ENCODE measurements around the gene ITGAL.

ITGAL gene

DNA sequence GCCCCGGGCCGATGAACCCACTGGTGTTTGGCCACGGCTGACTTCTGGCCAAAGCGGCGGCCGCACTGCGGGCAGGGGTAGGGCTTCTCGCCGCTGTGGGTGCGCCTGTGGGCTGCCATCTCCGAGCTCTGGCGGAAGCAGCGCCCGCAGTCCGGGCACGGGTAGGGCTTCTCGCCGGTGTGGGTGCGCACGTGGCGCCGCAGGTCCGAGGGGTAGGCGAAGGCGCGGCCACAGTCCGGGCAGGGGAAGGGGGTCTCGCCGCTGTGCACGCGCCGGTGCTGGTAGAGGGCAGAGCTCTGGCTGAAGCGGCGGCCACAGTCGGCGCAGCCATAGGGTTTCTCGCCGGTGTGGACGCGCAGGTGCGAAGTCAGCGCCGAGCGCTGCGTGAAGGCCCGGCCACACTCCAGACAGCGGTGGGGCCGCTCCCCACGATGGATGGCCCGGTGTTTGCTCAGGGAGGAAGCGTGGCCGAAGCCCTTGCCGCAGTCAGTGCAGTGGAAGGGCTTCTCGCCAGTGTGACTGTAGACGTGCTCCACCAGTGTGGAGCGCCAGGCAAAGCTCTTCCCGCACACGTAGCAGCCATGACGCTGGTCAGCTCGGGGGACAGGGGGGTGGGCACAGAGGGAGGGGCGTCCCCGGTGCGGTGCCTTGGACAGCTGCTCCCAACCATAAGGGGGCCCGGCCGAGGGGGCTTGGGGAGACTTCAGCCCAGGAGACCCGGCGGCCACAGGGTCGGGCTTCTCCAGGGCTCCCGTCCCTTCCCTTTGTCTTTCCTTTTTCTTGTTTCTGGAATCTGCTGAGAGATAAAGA, 83.0 kb downstream of the ITGAL start:
- DNase-seq (ENCODE audit: extremely low spot score): no peak
- ChIA-PET POLR2A (interaction anchor here (1.1 to 3.5 kb wide), 4 partner anchors 16 to 53 kb away, joined by 4 to 24 read pairs (median 8); partner anchors contain the start of genes ZNF688 and ZNF747), CTCF (no interaction called here)
- no peak for TF ChIP-seq LEF1 (IDR thresholded peaks at IDR 0.05; ENCODE audit: borderline replicate concordance)
- no peak for TF ChIP-seq FOXK2 (IDR thresholded peaks at IDR 0.05)
- TF ChIP-seq ARNT (IDR thresholded peaks at IDR 0.05): no peak
- no peak for TF ChIP-seq FOXM1 (IDR thresholded peaks at IDR 0.05; ENCODE audit: borderline replicate concordance)
- TF ChIP-seq BHLHE40 (IDR thresholded peaks at IDR 0.05; ENCODE audit: borderline replicate concordance): no peak
- TF ChIP-seq ZNF384 (IDR thresholded peaks at IDR 0.05): no peak

GRCh38 chr16:30556125-30556473, 83.6 kb downstream of the ITGAL start:
- TF ChIP-seq LEF1 (IDR thresholded peaks at IDR 0.05; ENCODE audit: borderline replicate concordance): no peak
- no peak for TF ChIP-seq FOXM1 (IDR thresholded peaks at IDR 0.05; ENCODE audit: borderline replicate concordance)
- TF ChIP-seq, protein P1, sequence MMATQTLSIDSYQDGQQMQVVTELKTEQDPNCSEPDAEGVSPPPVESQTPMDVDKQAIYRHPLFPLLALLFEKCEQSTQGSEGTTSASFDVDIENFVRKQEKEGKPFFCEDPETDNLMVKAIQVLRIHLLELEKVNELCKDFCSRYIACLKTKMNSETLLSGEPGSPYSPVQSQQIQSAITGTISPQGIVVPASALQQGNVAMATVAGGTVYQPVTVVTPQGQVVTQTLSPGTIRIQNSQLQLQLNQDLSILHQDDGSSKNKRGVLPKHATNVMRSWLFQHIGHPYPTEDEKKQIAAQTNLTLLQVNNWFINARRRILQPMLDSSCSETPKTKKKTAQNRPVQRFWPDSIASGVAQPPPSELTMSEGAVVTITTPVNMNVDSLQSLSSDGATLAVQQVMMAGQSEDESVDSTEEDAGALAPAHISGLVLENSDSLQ (IDR thresholded peaks at IDR 0.05): no peak
- TF ChIP-seq SUZ12 (IDR thresholded peaks at IDR 0.05): no peak
- no peak for TF ChIP-seq BHLHE40 (IDR thresholded peaks at IDR 0.05; ENCODE audit: borderline replicate concordance)
- no peak for TF ChIP-seq HDGF (IDR thresholded peaks at IDR 0.05; ENCODE audit: borderline replicate concordance)
- no peak for TF ChIP-seq FOXK2 (IDR thresholded peaks at IDR 0.05)
- TF ChIP-seq CTBP1 (IDR thresholded peaks at IDR 0.05; ENCODE audit: borderline replicate concordance): no peak
- TF ChIP-seq ARNT (IDR thresholded peaks at IDR 0.05): no peak
- no peak for TF ChIP-seq TARDBP (IDR thresholded peaks at IDR 0.05)
- CTCF ChIA-PET: no interaction called here
- POLR2A ChIA-PET: interaction anchor here (2.5 to 3.5 kb wide), 2 partner anchors 16 to 21 kb away, joined by 12 to 24 read pairs; partner anchors contain the start of genes ZNF688 and ZNF747
- DNase-seq (ENCODE audit: extremely low spot score): no peak

GRCh38 chr16:30557707-30557956, 85.1 kb downstream of the ITGAL start:
- TF ChIP-seq, protein P1 (IDR thresholded peaks at IDR 0.05): no peak
- no peak for TF ChIP-seq LEF1 (IDR thresholded peaks at IDR 0.05; ENCODE audit: borderline replicate concordance)
- no peak for TF ChIP-seq FOXA1 (IDR thresholded peaks at IDR 0.05)
- TF ChIP-seq HDGF (IDR thresholded peaks at IDR 0.05; ENCODE audit: borderline replicate concordance): no peak
- TF ChIP-seq FOXM1 (IDR thresholded peaks at IDR 0.05; ENCODE audit: borderline replicate concordance): no peak
- no peak for TF ChIP-seq BHLHE40 (IDR thresholded peaks at IDR 0.05; ENCODE audit: borderline replicate concordance)
- no peak for TF ChIP-seq SUZ12 (IDR thresholded peaks at IDR 0.05)
- TF ChIP-seq FOXK2 (IDR thresholded peaks at IDR 0.05): no peak
- no peak for TF ChIP-seq L3MBTL2 (conservative IDR thresholded peaks at IDR 0.05)
- no peak for TF ChIP-seq ELF4 (IDR thresholded peaks at IDR 0.05)
- no peak for TF ChIP-seq SP1 (IDR thresholded peaks at IDR 0.05)
- TF ChIP-seq CTBP1 (IDR thresholded peaks at IDR 0.05; ENCODE audit: borderline replicate concordance): no peak
- no peak for TF ChIP-seq ZNF384 (IDR thresholded peaks at IDR 0.05)
- no peak for DNase-seq (ENCODE audit: extremely low spot score)
- CTCF ChIA-PET: interaction anchor here (0.6 to 2.4 kb wide), 5 partner anchors 11 to 128 kb away, joined by 3 to 19 read pairs (median 5); partner anchors contain the start of genes DCTPP1 and ZNF747
- POLR2A ChIA-PET: interaction anchor here (0.6 to 3.3 kb wide), 17 partner anchors 9 to 402 kb away, joined by 3 to 181 read pairs (median 12); partner anchors contain the start of genes DCTPP1, ZNF688, ZNF689 and ZNF747

- POLR2A ChIA-PET: interaction anchor here (0.6 to 3.3 kb wide), 44 partner anchors 9 to 430 kb away, joined by 3 to 181 read pairs (median 4); partner anchors contain the start of genes DCTPP1, PRR14, ZNF688 and ZNF689
- TF ChIP-seq L3MBTL2 (conservative IDR thresholded peaks at IDR 0.05): peak; percentile 29; the same call in 1 of the 2 replicates
- no peak for TF ChIP-seq ARNT (IDR thresholded peaks at IDR 0.05)
- 0 out of 2 replicates have a peak, but pooled peaks have one; percentile 71 for TF ChIP-seq HDGF (IDR thresholded peaks at IDR 0.05; ENCODE audit: borderline replicate concordance)
- CTCF ChIA-PET: interaction anchor here (0.6 to 2.4 kb wide), 11 partner anchors 9 to 128 kb away, joined by 3 to 19 read pairs (median 4); partner anchors contain the start of genes DCTPP1, ZNF688 and ZNF747
- DNase-seq (ENCODE audit: extremely low spot score): peak; percentile 98
Observed at GRCh38 chr16:30557957-30558788, 85.6 kb downstream of the ITGAL start, which contains the start of gene ZNF764. Gene ZNF764 (minus strand): TSS chr16:30558374. CDS start chr16:30558182, 192 bp downstream.

DNA sequence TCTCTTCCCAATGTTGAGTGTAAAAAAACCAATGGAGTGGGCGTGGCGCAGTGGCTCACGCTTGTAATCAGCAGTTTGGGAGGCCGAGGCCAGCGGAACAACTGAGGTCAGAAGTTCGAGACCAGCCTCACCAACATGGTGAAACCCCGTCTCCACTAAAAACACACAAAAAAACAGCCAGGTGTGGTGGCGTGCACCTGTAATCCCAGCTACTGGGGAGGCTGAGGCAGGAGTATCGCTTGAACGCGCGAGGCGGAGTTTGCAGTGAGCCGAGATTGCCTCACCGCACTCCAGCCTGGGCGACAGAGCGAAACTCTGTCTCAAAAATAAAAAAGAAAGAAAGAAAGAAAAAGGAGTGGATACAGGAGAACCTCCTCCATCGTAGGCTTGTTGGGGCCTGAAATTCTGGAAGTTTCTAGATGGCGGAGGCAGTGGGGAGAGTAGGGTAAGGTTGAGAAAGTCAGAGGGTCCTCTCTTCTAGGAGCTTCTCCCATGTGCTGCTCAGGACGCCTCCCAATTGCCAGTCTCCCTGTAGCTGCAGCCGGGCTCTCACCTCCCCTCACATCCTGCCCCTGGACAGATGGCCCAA, 86.3 kb downstream of the ITGAL start:
- no peak for DNase-seq (ENCODE audit: extremely low spot score)
- TF ChIP-seq CTBP1 (IDR thresholded peaks at IDR 0.05; ENCODE audit: borderline replicate concordance) (no peak), FOXA1 (IDR thresholded peaks at IDR 0.05) (no peak), LEF1 (IDR thresholded peaks at IDR 0.05; ENCODE audit: borderline replicate concordance) (no peak), HDGF (IDR thresholded peaks at IDR 0.05; ENCODE audit: borderline replicate concordance) (no peak), TARDBP (IDR thresholded peaks at IDR 0.05) (no peak)
- POLR2A ChIA-PET: interaction anchor here (0.6 to 3.3 kb wide), 41 partner anchors 9 to 431 kb away, joined by 3 to 181 read pairs (median 4); partner anchors contain the start of genes DCTPP1, PRR14, ZNF688 and ZNF689
- CTCF ChIA-PET: interaction anchor here (0.6 to 2.4 kb wide), 10 partner anchors 10 to 129 kb away, joined by 3 to 19 read pairs (median 4); partner anchors contain the start of genes DCTPP1, ZNF688 and ZNF747

GRCh38 chr16:30559690-30560089, 87.1 kb downstream of the ITGAL start:
- CTCF ChIA-PET: interaction anchor here (2.0 kb wide), 1 partner anchor 38 kb away, joined by 7 read pairs; no protein-coding TSS in a partner anchor
- DNase-seq (ENCODE audit: extremely low spot score): no peak
- no peak for TF ChIP-seq SP1 (IDR thresholded peaks at IDR 0.05)
- TF ChIP-seq, protein P1 (IDR thresholded peaks at IDR 0.05): no peak
- TF ChIP-seq FOXM1 (IDR thresholded peaks at IDR 0.05; ENCODE audit: borderline replicate concordance): no peak
- no peak for TF ChIP-seq HDGF (IDR thresholded peaks at IDR 0.05; ENCODE audit: borderline replicate concordance)

More at GRCh38 chr16:30559690-30560089, 87.1 kb downstream of the ITGAL start:
- POLR2A ChIA-PET: interaction anchor here (0.7 to 3.5 kb wide), 6 partner anchors 11 to 33 kb away, joined by 5 to 181 read pairs (median 25); partner anchors contain the start of genes ZNF688 and ZNF747
